HTERT RPE-1 (cell line): ENCODE data around the gene MST1.

Source experiments
- in situ Hi-C: fragments of 300-500 bp; cut with MboI; formaldehyde crosslinking; loops from 4 replicates; pipeline ENCODE4 v1.14.3; 2020; ENCODE audit warnings: low sequenced_read_pairs

MST1 gene

DNA sequence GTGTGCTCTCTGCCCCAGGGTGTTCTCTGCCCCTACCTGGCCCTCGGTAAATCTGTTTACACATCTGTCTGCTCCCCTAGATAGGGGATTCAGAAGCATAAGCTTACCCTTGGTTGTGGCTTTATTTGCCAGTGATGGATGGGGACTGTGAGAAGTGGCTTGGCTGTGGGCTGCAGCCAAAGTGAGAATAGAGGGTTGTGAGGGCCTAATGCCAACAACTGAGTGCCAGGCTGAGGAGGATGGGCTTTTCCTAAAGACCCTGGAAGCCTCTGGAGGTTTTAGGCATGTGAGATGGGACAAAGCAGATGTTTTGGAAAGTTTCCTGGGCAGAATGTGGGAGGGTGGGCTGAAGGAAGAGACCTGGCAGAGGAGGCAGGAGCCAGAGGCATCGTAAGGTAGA lies 30.6 kb downstream of the MST1 start:
- in situ Hi-C loops: no loop called here

DNA sequence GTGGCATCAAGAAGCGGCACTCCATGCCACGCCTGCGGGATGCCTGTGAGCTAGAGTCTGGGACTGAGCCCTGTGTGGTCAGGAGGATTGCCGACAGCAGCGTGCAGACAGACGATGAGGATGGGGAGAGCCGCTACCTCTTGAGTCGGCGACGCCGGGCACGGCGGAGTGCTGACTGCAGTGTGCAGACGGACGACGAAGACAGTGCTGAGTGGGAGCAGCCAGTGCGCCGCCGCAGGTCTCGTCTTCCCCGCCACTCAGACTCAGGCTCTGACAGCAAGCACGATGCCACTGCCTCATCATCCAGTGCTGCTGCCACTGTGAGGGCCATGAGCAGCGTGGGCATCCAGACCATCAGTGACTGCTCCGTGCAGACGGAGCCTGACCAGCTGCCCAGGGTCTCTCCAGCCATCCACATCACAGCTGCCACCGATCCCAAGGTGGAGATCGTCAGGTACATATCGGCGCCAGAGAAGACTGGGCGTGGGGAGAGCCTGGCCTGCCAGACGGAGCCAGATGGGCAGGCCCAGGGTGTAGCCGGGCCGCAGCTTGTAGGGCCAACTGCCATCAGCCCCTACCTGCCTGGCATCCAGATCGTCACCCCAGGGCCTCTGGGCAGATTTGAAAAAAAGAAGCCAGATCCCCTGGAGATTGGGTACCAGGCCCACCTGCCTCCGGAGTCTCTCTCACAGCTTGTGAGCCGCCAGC lies 31.9 kb downstream of the MST1 start:
- in situ Hi-C loops: no loop called here

DNA sequence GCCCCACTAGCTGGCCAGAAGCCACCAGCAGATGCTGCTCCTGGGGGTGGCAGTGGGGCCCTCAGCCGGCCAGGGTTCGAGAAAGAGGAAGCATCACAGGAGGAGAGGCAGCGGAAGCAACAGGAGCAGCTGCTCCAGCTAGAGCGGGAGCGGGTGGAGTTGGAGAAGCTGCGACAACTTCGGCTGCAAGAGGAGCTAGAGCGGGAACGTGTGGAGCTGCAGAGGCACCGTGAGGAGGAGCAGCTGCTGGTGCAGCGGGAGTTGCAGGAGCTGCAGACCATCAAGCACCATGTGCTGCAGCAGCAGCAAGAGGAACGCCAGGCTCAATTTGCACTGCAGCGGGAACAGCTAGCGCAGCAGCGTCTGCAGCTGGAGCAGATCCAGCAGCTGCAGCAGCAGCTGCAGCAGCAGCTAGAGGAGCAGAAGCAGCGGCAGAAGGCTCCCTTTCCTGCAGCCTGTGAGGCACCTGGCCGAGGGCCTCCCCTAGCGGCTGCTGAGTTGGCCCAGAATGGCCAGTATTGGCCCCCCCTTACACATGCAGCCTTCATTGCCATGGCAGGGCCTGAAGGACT lies 32.6 kb downstream of the MST1 start:
- in situ Hi-C loops: no loop called here

DNA sequence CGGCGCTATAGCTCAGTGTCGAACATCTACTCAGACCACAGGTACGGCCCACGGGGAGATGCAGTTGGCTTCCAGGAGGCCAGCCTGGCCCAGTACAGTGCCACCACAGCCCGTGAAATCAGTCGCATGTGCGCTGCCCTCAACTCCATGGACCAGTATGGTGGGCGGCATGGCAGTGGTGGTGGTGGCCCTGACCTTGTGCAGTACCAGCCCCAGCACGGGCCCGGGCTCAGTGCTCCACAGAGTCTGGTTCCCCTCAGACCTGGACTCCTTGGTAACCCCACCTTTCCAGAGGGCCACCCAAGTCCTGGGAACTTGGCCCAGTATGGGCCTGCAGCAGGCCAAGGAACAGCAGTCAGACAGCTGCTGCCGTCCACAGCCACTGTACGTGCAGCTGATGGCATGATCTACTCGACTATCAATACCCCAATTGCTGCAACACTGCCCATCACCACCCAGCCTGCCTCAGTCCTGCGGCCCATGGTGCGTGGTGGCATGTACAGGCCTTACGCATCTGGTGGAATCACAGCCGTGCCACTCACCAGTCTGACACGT lies 33.5 kb downstream of the MST1 start:
- in situ Hi-C loops: no loop called here

DNA sequence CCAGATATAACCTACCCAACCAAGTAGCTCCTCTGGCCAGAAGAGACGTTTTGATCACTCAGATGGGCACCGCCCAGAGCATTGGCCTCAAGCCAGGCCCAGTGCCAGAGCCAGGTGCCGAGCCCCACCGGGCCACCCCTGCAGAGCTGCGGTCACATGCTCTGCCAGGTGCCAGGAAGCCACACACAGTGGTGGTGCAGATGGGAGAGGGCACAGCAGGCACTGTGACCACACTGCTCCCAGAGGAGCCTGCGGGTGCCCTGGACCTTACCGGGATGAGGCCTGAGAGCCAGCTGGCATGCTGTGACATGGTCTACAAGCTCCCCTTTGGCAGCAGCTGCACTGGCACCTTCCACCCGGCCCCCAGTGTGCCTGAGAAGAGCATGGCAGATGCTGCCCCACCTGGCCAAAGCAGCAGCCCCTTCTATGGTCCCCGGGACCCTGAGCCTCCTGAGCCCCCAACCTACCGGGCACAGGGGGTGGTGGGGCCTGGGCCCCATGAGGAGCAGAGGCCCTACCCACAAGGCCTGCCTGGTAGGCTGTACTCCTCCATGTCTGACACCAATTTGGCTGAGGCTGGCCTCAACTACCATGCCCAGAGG lies 34.2 kb downstream of the MST1 start:
- in situ Hi-C loops: no loop called here

DNA sequence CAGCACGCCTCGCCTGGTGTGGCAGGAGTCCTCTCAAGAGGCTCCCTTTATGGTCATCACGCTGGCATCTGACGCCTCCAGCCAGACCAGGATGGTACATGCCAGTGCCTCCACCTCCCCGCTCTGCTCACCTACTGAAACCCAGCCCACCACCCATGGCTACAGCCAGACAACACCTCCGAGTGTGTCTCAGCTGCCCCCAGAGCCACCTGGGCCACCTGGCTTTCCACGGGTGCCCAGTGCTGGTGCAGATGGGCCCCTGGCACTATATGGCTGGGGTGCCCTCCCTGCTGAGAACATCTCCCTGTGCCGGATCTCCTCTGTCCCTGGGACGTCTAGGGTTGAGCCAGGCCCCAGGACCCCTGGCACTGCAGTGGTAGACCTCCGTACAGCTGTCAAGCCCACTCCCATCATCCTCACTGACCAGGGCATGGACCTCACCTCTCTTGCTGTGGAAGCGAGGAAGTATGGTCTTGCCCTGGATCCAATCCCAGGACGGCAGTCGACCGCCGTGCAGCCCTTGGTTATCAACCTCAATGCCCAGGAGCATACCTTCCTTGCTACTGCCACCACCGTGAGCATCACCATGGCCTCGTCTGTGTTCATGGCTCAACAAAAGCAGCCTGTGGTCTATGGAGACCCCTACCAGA lies 35.0 kb downstream of the MST1 start:
- in situ Hi-C loops: no loop called here

DNA sequence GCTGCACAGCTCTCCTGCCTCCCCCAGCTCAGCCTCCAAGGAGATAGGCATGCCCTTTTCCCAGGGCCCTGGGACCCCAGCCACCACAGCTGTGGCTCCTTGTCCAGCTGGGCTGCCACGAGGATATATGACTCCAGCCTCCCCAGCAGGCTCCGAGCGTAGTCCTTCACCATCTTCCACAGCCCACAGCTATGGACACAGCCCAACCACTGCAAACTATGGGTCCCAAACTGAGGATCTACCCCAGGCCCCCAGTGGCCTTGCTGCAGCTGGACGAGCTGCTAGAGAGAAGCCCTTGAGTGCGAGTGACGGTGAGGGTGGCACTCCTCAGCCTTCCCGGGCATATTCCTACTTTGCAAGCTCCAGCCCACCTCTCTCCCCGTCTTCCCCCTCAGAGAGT lies 35.7 kb downstream of the MST1 start:
- in situ Hi-C loops: no loop called here

DNA sequence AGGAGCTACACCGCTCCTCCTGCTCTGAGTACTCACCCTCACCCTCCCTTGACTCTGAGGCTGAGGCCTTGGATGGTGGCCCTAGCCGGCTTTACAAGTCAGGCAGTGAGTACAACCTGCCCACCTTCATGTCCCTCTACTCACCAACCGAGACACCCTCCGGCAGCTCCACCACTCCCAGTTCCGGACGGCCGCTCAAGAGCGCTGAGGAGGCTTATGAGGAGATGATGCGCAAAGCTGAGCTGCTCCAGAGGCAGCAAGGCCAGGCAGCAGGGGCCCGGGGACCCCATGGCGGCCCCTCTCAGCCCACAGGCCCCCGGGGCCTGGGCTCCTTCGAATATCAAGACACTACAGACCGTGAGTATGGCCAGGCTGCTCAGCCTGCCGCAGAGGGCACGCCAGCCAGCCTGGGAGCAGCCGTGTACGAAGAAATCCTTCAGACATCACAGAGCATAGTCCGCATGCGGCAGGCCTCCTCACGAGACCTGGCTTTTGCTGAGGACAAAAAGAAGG lies 36.3 kb downstream of the MST1 start:
- in situ Hi-C loops: no loop called here

DNA sequence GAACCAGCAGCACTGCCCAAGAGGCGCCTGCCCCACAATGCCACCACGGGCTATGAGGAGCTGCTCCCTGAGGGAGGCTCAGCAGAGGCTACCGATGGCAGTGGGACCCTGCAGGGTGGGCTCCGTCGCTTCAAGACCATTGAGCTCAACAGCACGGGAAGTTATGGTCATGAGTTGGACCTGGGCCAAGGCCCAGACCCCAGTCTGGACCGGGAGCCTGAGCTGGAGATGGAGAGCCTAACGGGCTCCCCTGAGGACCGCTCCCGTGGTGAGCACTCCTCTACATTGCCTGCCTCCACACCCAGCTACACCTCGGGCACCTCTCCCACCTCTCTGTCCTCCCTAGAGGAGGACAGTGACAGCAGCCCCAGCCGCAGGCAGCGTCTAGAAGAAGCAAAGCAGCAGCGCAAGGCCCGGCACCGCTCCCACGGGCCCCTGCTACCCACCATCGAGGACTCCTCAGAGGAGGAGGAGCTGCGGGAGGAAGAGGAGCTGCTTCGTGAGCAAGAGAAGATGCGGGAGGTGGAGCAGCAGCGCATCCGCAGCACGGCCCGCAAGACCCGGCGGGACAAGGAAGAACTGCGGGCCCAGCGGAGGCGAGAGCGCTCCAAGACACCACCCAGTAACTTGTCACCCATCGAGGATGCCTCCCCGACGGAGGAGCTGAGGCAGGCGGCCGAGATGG lies 36.9 kb downstream of the MST1 start:
- in situ Hi-C loops: no loop called here

DNA sequence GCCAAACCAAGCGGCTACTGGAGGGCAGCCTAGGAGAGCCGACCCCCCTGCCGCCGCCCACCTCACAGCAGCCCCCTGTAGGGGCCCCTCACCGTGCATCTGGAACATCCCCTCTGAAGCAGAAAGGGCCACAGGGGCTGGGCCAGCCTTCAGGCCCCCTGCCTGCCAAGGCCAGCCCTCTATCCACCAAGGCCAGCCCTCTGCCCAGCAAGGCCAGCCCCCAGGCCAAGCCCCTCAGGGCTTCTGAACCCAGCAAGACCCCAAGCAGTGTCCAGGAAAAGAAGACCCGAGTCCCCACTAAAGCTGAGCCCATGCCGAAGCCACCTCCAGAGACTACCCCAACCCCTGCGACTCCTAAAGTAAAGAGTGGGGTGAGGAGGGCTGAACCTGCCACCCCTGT lies 38.6 kb downstream of the MST1 start:
- in situ Hi-C loops: no loop called here

DNA sequence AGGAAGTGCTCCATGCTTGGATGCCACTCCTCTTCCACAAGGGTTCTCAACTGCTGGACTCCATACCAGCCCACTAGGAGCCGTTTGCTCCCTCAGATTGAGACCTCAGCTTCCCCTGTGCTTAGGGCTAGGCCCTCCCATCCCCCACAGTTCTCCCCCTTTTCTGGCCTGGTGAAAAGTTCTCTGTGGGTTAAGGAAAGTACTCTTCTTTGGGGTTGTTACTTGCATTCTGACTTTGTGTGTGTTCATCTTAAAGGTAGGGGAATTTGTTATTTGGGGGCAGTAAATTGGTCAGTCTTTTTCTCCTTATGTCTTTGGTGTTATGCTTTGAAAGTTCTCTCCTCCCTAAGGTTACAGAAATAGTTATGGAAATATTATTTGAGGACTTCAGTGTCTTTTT lies 39.1 kb downstream of the MST1 start:
- in situ Hi-C loops: no loop called here

DNA sequence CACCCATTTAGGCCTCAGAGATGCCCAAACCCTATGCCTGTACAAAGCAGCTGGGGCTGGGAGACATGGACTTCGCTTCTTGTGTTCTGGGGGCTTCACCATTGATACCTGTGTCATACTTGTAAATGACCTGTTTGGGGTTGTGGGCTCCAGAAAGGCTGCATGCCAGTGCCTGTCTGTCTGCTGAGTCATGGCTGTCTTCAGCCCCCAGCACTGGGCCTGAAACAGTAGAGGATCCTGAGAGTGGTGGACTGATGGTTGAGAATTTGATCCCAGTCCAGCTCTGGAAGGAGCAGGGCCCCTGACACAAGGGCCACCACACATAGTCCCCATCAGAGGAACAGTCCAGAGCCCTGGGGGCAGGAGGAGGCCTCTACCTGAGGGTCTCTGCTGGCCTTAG lies 39.7 kb downstream of the MST1 start:
- in situ Hi-C loops: no loop called here

DNA sequence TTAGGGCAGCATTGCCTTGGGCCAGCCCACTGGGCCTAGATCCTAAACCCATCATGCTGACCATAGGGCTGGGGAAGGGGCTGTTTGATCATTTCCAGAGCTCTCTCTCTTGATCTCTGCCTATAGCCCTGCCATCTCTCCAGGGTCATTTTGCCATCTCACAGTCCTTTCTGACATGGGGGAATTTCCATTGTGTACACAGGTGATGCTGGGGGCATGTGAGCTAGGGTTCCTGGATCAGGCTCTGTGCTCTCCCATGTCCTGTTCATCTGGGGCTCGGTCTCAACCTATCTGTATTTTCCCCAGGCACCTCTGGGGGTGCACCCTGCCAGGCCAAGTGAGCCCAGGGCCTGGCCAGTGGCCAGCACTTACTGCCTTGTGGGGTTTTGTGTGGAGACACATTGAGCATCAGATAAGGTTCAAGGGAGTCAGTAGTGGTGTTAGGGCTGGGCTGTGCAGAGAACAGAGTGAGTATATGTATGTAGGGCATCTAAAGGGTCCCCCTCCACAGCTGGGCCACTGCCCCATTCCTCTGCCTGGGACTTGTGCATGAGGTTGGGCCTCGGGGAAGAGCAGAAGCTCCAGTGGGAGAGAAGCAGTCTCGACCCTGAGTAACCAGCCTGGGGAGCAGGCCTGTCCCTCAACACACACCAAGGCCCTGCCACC lies 40.8 kb downstream of the MST1 start:
- in situ Hi-C loops: no loop called here

DNA sequence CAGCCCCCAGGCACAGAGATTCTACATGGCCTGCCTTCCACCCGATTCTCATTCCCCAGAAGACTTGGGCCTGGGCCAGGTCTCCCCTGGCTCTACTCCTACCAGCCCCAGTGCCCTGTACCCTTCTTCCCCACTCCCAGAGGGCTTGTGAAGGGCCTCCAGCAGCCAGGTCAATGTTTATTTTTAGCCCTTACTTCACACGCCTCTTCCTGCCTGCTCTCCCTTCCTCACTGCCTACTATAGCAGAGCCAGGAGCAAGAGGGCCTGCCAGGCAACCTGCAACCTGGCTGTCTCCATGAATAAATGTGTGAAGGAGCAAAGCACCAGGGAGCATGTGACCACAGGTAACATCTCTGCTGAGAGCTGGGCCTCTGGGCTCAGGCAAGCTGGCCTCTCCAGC lies 41.5 kb downstream of the MST1 start:
- in situ Hi-C loops: no loop called here

DNA sequence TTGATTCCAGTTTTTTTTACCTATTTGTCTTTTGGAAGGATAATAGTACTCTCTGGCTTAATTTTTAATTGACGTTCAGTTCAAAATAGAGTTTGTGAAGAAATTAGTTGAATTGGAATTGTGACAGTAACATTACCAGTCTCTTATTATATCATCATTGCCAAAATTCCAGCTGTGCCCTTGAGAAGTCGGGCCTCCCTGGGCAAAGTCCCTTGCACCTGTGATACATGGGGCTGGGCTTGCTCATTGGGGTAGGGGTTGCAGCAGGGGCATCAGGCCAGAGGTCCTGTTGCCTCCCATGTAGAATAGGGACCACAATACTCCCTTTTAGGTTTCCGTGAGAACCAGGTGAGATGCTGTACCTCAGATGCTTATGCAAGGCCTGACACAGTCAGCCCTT lies 43.0 kb downstream of the MST1 start:
- in situ Hi-C loops: no loop called here

DNA sequence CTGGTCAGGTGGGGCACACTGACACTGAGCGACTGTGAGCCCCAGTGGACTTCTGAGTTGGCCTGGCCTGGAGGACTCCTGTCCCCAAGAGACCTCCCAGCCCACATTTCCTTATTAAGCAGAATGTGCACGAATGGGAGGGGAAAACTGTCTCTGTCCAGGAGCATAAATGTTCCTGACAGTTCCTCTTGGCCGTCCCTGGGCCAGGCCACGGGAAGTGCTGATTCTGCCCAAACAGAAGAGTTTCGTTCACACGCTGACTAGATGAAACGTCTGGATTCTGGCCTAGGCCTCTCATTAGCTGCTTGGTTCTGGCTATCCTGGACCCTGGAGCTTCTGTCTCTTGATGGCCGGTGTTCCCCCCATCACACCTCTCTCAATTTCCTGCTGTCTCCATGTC lies 44.6 kb downstream of the MST1 start:
- in situ Hi-C loops: no loop called here

DNA sequence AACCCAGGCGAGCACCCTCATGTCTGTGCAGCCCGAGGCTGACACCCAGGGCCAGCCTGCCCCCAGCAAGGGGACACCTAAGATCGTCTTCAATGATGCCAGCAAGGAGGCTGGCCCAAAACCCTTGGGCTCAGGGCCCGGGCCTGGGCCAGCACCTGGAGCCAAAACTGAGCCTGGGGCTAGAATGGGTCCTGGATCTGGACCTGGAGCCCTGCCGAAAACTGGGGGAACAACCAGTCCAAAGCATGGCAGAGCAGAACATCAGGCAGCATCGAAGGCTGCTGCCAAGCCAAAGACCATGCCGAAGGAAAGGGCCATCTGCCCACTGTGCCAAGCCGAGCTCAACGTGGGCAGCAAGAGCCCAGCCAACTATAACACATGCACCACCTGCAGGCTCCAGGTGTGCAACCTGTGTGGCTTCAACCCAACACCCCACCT lies 46.5 kb downstream of the MST1 start:
- in situ Hi-C loops: no loop called here

DNA sequence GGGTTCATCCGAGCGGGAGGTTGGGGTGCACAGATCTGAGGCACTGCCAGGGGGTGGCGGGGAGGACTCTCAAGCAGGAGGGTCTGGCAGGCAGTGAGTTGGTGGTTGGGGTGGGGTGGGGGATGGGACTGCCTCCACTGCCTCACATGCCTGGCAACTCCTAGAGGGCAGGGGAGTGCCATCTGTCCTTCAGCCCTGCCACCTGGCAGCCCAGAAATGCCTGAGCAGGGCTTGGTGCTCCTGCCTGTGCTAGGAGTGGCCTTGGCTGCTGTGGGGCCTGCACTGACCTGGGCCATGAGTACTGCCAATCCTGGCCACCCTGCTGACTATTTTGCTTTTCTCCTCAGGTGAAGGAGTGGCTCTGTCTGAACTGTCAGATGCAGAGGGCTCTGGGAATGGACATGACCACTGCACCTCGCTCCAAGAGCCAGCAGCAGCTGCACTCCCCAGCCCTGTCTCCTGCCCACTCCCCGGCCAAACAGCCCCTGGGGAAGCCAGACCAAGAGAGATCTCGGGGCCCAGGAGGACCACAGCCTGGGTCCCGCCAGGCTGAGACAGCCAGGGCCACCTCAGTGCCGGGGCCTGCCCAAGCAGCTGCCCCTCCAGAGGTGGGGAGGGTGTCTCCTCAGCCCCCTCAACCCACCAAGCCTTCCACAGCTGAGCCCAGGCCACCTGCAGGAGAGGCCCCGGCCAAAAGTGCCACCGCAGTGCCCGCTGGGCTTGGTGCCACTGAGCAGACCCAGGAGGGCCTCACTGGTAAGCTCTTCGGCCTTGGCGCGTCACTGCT lies 47.2 kb downstream of the MST1 start:
- in situ Hi-C loops: no loop called here

DNA sequence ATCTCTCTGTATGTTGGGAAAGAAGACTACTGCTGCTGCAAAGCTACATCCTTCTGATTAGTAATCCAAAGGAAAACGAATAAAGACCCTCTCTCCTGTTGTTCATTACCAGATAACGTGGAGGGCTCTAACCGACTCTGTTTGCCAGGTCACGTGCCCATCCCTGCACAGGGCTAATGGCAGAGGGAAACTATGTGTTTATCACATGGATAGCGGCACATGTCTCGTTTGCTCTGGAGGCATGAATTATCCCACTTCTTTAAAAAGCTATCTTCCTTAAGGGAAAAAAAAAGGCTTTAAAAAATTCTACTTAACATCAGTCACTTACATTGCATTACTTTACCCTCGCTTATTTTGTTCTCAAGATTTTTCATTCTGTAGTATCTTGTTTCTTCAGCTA lies 48.0 kb downstream of the MST1 start:
- in situ Hi-C loops: no loop called here

DNA sequence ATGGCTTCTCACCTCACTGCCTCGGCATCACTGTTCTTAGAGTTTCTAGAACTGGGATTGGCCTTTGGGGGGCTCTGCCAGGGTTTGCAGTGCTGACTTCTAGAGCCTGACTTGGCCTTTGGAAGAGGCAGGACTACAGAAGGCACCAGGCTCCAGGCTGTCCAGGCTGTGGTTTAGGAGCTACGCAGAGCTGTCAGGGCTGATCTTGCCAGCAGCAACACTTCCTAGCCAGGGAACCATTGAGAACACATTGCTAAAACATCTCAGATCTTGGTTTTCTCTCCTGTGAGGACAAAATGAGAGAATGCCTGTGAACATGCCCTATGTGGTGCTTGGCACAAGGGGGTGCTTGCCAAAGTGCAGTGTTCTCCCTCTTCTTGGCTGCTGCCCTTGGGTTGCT lies 49.7 kb downstream of the MST1 start:
- in situ Hi-C loops: no loop called here
